IPS-20b (cell line): ENCODE data around the gene KLHL3.

Experiments
- H3K27ac ChIP-seq: one replicate; pipeline ENCODE4 v1.5.1; 2013; ENCODE audit warnings: low read length
- H3K27me3 ChIP-seq: 2 replicates; pipeline ENCODE4 v1.6.1; 2013; ENCODE audit warnings: mild to moderate bottlenecking, low read length, inconsistent platforms; ENCODE audit not compliant: insufficient read depth
- H3K36me3 ChIP-seq: 2 replicates; pipeline ENCODE4 v1.6.1; 2013; ENCODE audit warnings: low read depth, mild to moderate bottlenecking, inconsistent platforms, low read length, moderate library complexity; ENCODE audit not compliant: insufficient read depth
- H3K4me1 ChIP-seq: 2 replicates; pipeline ENCODE4 v1.6.1; 2013; ENCODE audit warnings: mild to moderate bottlenecking, control low read depth, inconsistent platforms, low read length, moderate library complexity; ENCODE audit not compliant: insufficient read depth
- H3K4me3 ChIP-seq: 2 replicates; pipeline ENCODE4 v1.5.1; 2013; ENCODE audit warnings: mild to moderate bottlenecking, low read length, inconsistent platforms
- H3K9ac ChIP-seq: 2 replicates; pipeline ENCODE4 v1.6.1; 2013; ENCODE audit warnings: low read depth, mild to moderate bottlenecking, inconsistent platforms, low read length, moderate library complexity
- H3K9me3 ChIP-seq: 2 replicates; pipeline ENCODE4 v1.6.1; 2013; ENCODE audit warnings: mild to moderate bottlenecking, low read depth, low read length, inconsistent platforms; ENCODE audit not compliant: insufficient read depth

Gene KLHL3

DNA sequence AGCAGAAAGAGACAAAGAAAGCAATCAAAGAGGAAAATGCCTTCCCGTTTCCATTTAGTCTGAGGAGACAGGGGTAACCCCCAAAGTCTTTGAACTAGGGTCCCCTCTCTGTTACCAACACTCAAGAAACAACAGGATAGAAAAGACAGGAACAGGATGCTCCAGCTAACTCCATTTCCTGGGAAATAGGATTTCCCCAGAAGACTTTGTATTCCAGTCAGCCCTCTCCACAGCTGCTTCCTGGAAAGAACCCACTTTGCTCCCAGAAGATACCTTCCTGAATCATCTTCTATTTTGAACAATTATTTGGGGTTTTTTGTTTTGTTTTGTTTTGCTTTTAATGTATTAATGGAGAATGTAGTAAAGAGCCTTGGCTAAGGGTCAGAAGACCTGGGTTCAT, 56.0 kb downstream of the KLHL3 start:
- Histone ChIP-seq H3K27me3 (no peaks in the 10 kb centered on the region), H3K9me3 (no peaks in the 10 kb centered on the region), H3K9ac (no peak overlapping the region), H3K36me3 (peaks cover 12% of the 10 kb centered on the region; the same call in 1 of the 2 replicates), H3K4me3 (no peak overlapping the region), H3K27ac (no peak overlapping the region), H3K4me1 (no peaks in the 10 kb centered on the region)

DNA sequence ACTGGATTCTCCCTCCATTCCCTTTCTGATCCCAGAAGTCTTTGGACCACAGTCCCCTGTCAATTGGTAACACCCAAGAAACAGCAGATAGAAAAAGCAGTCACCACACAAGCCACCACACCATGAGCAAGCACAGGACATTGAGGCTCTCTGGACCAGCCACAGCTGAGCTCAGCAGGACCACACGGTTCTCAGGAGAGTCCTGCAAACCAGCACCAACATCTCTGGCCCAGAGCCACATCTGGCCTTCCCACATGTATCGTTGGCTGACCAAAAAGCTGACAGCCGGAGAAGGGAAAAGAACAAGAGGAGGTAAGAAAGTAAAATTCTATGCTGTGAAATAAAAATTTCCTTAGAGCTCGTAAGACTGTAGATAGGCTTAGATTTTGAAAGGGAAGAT, 56.7 kb downstream of the KLHL3 start:
- no peak overlapping the region; the same call in 1 of the 2 replicates for H3K9ac ChIP-seq
- no peaks in the 10 kb centered on the region for H3K27me3 ChIP-seq
- no peaks in the 10 kb centered on the region for H3K4me1 ChIP-seq
- peaks cover 9% of the 10 kb centered on the region; the same call in 1 of the 2 replicates for H3K36me3 ChIP-seq
- no peaks in the 10 kb centered on the region for H3K9me3 ChIP-seq
- H3K27ac ChIP-seq, result no peak overlapping the region
- H3K4me3 ChIP-seq, result 0 out of 2 replicates have a peak overlapping the region, but pooled peaks have one; percentile 22

GRCh38 chr5:137672881-137673280, 63.0 kb downstream of the KLHL3 start:
- peaks cover 8% of the 10 kb centered on the region; the same call in 1 of the 2 replicates for H3K36me3 ChIP-seq
- H3K4me3 ChIP-seq, result no peak overlapping the region
- no peak overlapping the region for H3K27ac ChIP-seq
- H3K9me3 ChIP-seq, result no peaks in the 10 kb centered on the region
- H3K4me1 ChIP-seq, result no peaks in the 10 kb centered on the region
- H3K27me3 ChIP-seq, result no peaks in the 10 kb centered on the region
- H3K9ac ChIP-seq, result no peak overlapping the region

DNA sequence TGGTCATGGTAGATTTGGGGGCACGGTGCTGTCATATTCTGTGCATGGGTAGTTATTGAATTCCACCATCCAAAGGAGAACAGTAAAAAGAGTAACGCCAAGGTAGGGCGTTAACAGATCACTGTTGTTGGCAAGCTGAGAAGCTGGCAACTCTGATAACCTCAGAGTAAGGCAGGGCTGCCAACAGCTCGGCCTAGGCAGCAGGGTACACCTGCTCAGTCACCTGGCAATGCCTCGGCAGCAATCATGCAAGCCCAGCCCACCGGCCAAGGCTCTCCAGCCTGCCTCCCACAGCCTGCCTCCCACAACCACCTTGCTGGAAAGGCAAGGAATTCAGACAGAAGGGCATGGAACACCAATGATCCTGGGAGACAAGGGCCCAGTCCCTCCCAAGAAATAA, 63.9 kb downstream of the KLHL3 start:
- Histone ChIP-seq H3K36me3 (peaks cover 8% of the 10 kb centered on the region; the same call in 1 of the 2 replicates), H3K27ac (no peak overlapping the region), H3K9ac (no peak overlapping the region), H3K9me3 (no peaks in the 10 kb centered on the region), H3K4me3 (no peak overlapping the region), H3K4me1 (no peaks in the 10 kb centered on the region), H3K27me3 (no peaks in the 10 kb centered on the region)

GRCh38 chr5:137669811-137670210, 66.1 kb downstream of the KLHL3 start:
- Histone ChIP-seq H3K27ac (no peak overlapping the region), H3K27me3 (no peaks in the 10 kb centered on the region), H3K4me3 (no peak overlapping the region), H3K4me1 (no peaks in the 10 kb centered on the region), H3K9me3 (no peaks in the 10 kb centered on the region), H3K36me3 (no peaks in the 10 kb centered on the region), H3K9ac (no peak overlapping the region)

GRCh38 chr5:137668637-137669036, 67.3 kb downstream of the KLHL3 start:
- no peaks in the 10 kb centered on the region for H3K27me3 ChIP-seq
- H3K27ac ChIP-seq, result no peak overlapping the region
- H3K9me3 ChIP-seq, result no peaks in the 10 kb centered on the region
- H3K36me3 ChIP-seq, result no peaks in the 10 kb centered on the region
- no peak overlapping the region for H3K9ac ChIP-seq
- H3K4me3 ChIP-seq, result no peak overlapping the region
- no peaks in the 10 kb centered on the region for H3K4me1 ChIP-seq

DNA sequence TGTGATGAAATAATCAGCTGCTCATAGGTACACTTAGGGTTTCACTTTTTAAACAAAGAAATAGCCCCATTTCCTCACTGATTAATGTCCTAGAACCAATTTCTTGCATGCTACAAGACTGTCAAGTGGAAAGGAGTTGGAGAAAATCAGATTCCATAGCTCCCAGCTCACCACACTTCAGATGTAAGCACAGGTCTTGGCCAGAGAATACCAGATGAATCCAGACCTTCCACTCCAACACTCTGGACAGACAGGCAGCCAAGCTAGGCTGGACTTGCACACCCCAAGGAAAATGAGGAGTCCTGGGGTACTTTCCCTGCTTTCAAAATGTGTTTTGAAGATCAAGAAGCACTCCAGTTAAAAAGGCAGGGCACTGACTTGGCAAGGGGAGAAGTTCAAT, 68.5 kb downstream of the KLHL3 start:
- no peaks in the 10 kb centered on the region for H3K27me3 ChIP-seq
- no peak overlapping the region for H3K4me3 ChIP-seq
- H3K9me3 ChIP-seq, result no peaks in the 10 kb centered on the region
- no peak overlapping the region for H3K9ac ChIP-seq
- H3K27ac ChIP-seq, result no peak overlapping the region
- H3K36me3 ChIP-seq, result no peaks in the 10 kb centered on the region
- no peaks in the 10 kb centered on the region for H3K4me1 ChIP-seq

GRCh38 chr5:137666901-137667300, 69.0 kb downstream of the KLHL3 start:
- Histone ChIP-seq H3K9me3 (no peaks in the 10 kb centered on the region), H3K9ac (no peak overlapping the region), H3K4me1 (no peaks in the 10 kb centered on the region), H3K27ac (no peak overlapping the region), H3K36me3 (no peaks in the 10 kb centered on the region), H3K4me3 (no peak overlapping the region), H3K27me3 (no peaks in the 10 kb centered on the region)

- Histone ChIP-seq H3K36me3 (no peaks in the 10 kb centered on the region; the same call in 1 of the 2 replicates), H3K27ac (no peak overlapping the region), H3K27me3 (no peaks in the 10 kb centered on the region), H3K4me3 (no peak overlapping the region), H3K4me1 (no peaks in the 10 kb centered on the region), H3K9ac (no peak overlapping the region), H3K9me3 (no peaks in the 10 kb centered on the region)
These were observed 69.4 kb downstream of the KLHL3 start for GRCh38 chr5:137666461-137666850.

GRCh38 chr5:137665678-137666460, 70.0 kb downstream of the KLHL3 start:
- H3K9me3 ChIP-seq, result no peaks in the 10 kb centered on the region
- no peak overlapping the region for H3K9ac ChIP-seq
- H3K27ac ChIP-seq, result no peak overlapping the region
- H3K4me1 ChIP-seq, result no peaks in the 10 kb centered on the region
- no peaks in the 10 kb centered on the region for H3K27me3 ChIP-seq
- no peak overlapping the region for H3K4me3 ChIP-seq
- H3K36me3 ChIP-seq, result no peaks in the 10 kb centered on the region; the same call in 1 of the 2 replicates

- Histone ChIP-seq H3K27me3 (no peaks in the 10 kb centered on the region), H3K4me1 (no peaks in the 10 kb centered on the region), H3K36me3 (peaks cover 12% of the 10 kb centered on the region), H3K9ac (no peak overlapping the region), H3K4me3 (no peak overlapping the region), H3K27ac (no peak overlapping the region), H3K9me3 (no peaks in the 10 kb centered on the region)
These were observed 75.5 kb downstream of the KLHL3 start for GRCh38 chr5:137660349-137660817.

DNA sequence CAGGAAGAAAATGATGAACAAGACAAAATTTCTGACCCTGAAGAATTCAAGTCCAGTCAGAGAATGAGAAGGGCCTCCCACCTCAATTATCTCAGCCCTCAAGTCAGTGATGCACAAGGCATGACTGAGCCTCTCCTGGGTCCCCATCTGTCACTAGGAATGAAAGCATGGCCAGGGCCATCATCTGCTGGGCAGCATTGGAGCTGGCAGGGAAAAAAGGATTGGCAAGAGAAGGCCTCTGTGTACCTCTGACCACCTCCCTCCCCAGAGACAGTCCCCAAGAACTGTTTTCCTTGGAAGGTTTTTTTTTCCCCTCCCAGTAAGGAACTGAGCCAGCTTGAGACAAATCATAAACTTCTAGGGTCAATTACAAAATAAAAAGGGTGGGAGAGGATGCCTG, 76.7 kb downstream of the KLHL3 start:
- no peak overlapping the region for H3K4me3 ChIP-seq
- H3K9me3 ChIP-seq, result no peaks in the 10 kb centered on the region
- H3K27me3 ChIP-seq, result no peaks in the 10 kb centered on the region
- H3K27ac ChIP-seq, result no peak overlapping the region
- peaks cover 12% of the 10 kb centered on the region for H3K36me3 ChIP-seq
- H3K4me1 ChIP-seq, result no peaks in the 10 kb centered on the region
- no peak overlapping the region for H3K9ac ChIP-seq
